AG09309 (cell line): ENCODE results near the gene CYP46A1.

Experiments used
- DNase-seq: peaks from one replicate; pipeline ENCODE4 v3.0.0-alpha.2; 2010; ENCODE audit warnings: low read depth
- H3K4me3 ChIP-seq: 2 replicates; pipeline ENCODE4 v1.5.1; 2011; ENCODE audit warnings: mild to moderate bottlenecking, low read depth, low read length, moderate library complexity; ENCODE audit not compliant: control insufficient read depth
- CTCF ChIP-seq: IDR thresholded peaks from 2 replicates; pipeline ENCODE4 v1.5.1; 2011; ENCODE audit warnings: mild to moderate bottlenecking, low read depth, low read length, inconsistent platforms; ENCODE audit not compliant: insufficient read depth, control insufficient read depth; ENCODE audit errors: missing control alignments

The CYP46A1 gene

GRCh38 chr14:99649643-99650042 lies 34.5 kb upstream of the CYP46A1 start:
- no peak for DNase-seq
- no peak overlapping the region for H3K4me3 ChIP-seq
- no peak for TF ChIP-seq CTCF

- H3K4me3 ChIP-seq = no peak overlapping the region
- TF ChIP-seq CTCF = no peak
- no peak for DNase-seq
Measured at GRCh38 chr14:99650189-99650588, 33.9 kb upstream of the CYP46A1 start.

- TF ChIP-seq CTCF = no peak
- no peak for DNase-seq
- no peak overlapping the region for H3K4me3 ChIP-seq
Measured at GRCh38 chr14:99651953-99652746, 31.9 kb upstream of the CYP46A1 start.

GRCh38 chr14:99654235-99654985 lies 29.7 kb upstream of the CYP46A1 start:
- DNase-seq = peak; percentile 39
- no peak for TF ChIP-seq CTCF
- no peak overlapping the region for H3K4me3 ChIP-seq

GRCh38 chr14:99655521-99655920 lies 28.6 kb upstream of the CYP46A1 start:
- no peak for TF ChIP-seq CTCF

GRCh38 chr14:99656171-99656570 lies 27.9 kb upstream of the CYP46A1 start:
- DNase-seq = no peak
- TF ChIP-seq CTCF = no peak
- no peak overlapping the region for H3K4me3 ChIP-seq

More at GRCh38 chr14:99655521-99655920, 28.6 kb upstream of the CYP46A1 start:
- H3K4me3 ChIP-seq = no peak overlapping the region
- DNase-seq = peak; percentile 23
